HG02884 (cell line): ENCODE results near the gene CFHR3.
"Not testable (repeated sequence)": the region's sequence is repeated elsewhere in the genome, so short reads cannot be mapped to it uniquely, and the experiment has no call there.

Experiments used
- ATAC-seq: cut with Tn5 transposase; IDR thresholded peaks from one replicate; pipeline ENCODE4 v1.9.1; 2021; ENCODE audit warnings: mild to moderate bottlenecking, moderate library complexity; ENCODE audit not compliant: unreplicated experiment

CFHR3 gene

GRCh38 chr1:196774603-196775002, at the start of gene CFHR3:
Gene CFHR3 (plus strand): TSS chr1:196774840. CDS start chr1:196774887, 47 bp downstream.
- ATAC-seq = no peak

GRCh38 chr1:196732526-196732925, 42.1 kb upstream of the CFHR3 start:
- ATAC-seq = no peak

- no peak for ATAC-seq
Measured at GRCh38 chr1:196733091-196733970, 41.3 kb upstream of the CFHR3 start.

GRCh38 chr1:196734006-196734405, 40.6 kb upstream of the CFHR3 start:
- ATAC-seq = no peak

- ATAC-seq = no peak
Measured at GRCh38 chr1:196734460-196734859, 40.2 kb upstream of the CFHR3 start.

- no peak for ATAC-seq
Measured at GRCh38 chr1:196738730-196739129, 35.9 kb upstream of the CFHR3 start.

- ATAC-seq = peak; percentile 90
Measured at GRCh38 chr1:196743244-196743643, 31.4 kb upstream of the CFHR3 start.

GRCh38 chr1:196765019-196765740, 9.5 kb upstream of the CFHR3 start:
- ATAC-seq = not testable (repeated sequence)

- not testable (repeated sequence) for ATAC-seq
Measured at GRCh38 chr1:196769823-196770222, 4.8 kb upstream of the CFHR3 start.

GRCh38 chr1:196773713-196774112, 927 bp upstream of the CFHR3 start:
- no peak for ATAC-seq

GRCh38 chr1:196774175-196774574, 465 bp upstream of the CFHR3 start:
- ATAC-seq = no peak

GRCh38 chr1:196777603-196778002, 3.0 kb downstream of the CFHR3 start:
- ATAC-seq = no peak

GRCh38 chr1:196779093-196779492, 4.5 kb downstream of the CFHR3 start:
- no peak for ATAC-seq

GRCh38 chr1:196791252-196791651, 16.6 kb downstream of the CFHR3 start:
- ATAC-seq = not testable (repeated sequence)

- ATAC-seq = not testable (repeated sequence)
Measured at GRCh38 chr1:196794103-196794502, 19.5 kb downstream of the CFHR3 start.

- ATAC-seq = no peak
Measured at GRCh38 chr1:196797891-196798290, 23.3 kb downstream of the CFHR3 start.

- ATAC-seq = not testable (repeated sequence)
Measured at GRCh38 chr1:196801920-196802319, 27.3 kb downstream of the CFHR3 start.

GRCh38 chr1:196808529-196809235, 34.0 kb downstream of the CFHR3 start:
- ATAC-seq = no peak

GRCh38 chr1:196817442-196817841, 42.8 kb downstream of the CFHR3 start:
- not testable (repeated sequence) for ATAC-seq

- not testable (repeated sequence) for ATAC-seq
Measured at GRCh38 chr1:196819531-196819930, 44.9 kb downstream of the CFHR3 start, which contains the start of gene CFHR1. Gene CFHR1 (plus strand): TSS chr1:196819731. CDS start chr1:196819845, 114 bp downstream.

- ATAC-seq = not testable (repeated sequence)
Measured at GRCh38 chr1:196827860-196828259, 53.2 kb downstream of the CFHR3 start.
